ENCODE measurements around the gene RPS2.

The RPS2 gene

DNA sequence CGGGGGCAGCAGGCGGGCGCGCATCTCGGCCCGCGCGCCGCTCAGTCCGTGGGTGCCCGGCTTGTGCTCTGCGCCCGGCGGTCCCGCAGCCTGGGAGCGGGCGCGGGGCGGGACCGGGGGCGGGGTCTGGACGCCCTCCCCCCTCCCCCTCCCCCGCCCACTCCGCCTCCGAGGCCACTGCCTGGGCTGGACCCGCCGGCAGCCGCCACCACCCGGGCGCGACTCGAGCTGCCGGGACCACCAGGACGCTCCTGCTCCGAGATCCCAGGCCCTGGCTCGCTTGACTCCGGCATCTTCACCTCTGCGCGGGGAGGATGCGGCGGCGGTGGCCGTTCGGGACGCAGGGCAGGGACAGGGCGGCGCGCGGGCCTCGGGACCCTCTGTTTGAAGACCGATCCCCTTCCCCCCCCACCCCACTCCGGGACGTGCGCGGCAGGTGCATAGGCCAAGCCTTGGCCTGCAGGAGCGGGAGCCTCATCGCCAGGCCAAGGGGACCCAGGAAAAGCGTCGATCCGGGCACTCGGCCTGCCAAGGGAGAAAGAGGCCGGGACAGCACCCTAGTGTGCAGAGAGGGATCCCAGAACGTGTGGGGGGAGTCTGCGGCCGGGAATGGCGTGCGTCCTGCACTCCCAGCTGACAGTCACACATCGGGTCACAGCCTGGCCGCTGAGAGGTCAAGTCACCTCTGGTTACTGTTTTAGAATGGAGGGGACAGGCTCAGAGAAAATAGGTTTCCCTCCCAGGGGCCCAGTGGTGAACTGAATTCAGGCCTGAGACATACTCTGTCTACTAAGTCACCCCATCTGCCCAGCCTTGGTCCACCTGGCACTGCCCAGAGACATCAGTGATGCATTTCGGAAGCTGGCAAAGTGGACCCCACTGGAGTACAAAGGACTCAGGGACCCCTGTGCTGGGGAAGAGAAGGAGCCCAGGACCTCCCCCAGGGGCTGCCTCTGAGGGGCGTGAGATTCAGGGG is 46.0 kb downstream of the RPS2 start, which contains the start of gene HS3ST6:
Gene HS3ST6 (minus strand): TSS at position 65 of the 976 bp plus-strand sequence. CDS start 92 bp downstream, outside the sequence.
- DNase-seq, result no peak

DNA sequence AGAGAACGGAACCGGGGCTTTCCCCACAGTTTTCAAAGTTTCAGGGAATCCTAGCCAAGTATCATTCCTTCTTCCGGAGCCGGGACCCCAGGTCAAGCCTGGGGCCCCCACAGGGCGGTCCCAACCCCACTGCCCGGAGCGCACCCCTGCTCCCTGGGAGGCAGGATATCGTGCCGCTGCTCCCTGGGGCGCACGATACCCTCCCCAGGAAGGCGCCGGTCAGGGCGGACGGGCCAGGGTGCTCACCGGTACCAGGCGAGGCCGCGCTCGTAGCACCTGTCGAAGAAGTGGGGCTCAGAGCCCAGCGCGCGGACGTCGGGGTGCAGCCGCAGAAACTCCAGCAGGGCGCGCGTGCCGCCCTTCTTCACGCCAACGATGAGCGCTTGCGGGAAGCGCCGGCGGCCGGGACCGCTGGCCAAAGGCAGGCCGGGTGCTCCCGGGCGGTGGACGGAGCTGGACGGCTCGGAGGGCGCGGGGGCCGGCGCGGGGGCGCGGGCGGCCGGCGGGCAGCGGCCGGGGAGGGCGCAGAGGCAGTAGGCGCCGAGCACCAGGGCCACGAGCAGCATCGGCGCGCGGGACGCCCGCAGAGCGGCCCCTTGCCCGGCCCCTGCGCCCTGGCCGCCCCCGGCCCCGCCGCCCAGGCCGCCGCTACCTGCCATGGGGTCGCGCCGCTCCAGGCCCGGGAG is 46.8 kb downstream of the RPS2 start:
- no peak for DNase-seq

DNA sequence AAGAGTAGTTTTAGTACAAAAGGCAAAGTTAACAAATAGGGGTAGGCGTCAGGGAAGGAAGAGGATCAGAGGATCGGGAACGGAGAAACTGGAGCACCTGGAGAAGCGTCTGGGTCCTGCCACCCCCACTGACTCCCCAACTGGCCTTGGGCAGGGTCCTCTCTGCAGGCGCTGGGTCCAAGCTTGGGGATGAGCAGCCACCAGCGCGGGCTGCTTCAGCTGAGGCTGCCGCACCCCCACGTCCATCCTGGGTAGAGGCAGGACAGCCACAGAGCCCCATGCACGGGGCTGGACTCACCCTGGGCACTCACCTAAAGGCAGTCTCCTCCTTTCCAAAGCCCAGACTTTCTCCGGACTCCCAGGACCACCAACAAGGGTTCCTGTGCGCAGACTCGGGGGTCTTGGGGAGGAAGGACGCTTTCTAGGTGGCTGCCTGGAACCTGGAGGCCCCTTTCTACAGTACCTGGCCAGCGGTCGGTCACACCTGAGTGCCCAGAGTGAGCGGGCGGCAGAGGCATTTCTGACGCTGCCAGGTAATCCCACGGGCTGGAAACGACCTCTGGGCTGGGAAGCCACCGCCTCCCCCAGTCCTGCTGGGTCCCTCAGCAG is 47.5 kb downstream of the RPS2 start:
- DNase-seq, result no peak

DNA sequence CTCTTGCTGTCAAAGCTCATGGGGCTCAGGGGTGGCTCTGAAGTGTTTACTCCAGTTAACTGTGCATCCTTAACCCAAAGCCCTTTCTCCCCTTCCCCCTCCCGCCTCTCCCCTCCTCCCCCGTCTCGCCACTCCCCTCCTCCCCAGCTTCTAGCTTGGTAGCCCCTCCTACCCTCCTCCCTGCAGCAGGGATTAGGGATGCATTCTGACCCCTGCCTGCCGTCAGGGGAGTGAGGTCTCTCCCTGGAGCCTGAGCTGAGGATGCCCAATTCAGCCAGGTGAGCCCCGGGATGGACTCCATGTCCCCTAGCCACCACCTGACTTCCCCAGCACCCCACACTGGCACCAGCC is 48.0 kb downstream of the RPS2 start:
- DNase-seq, result no peak

DNA sequence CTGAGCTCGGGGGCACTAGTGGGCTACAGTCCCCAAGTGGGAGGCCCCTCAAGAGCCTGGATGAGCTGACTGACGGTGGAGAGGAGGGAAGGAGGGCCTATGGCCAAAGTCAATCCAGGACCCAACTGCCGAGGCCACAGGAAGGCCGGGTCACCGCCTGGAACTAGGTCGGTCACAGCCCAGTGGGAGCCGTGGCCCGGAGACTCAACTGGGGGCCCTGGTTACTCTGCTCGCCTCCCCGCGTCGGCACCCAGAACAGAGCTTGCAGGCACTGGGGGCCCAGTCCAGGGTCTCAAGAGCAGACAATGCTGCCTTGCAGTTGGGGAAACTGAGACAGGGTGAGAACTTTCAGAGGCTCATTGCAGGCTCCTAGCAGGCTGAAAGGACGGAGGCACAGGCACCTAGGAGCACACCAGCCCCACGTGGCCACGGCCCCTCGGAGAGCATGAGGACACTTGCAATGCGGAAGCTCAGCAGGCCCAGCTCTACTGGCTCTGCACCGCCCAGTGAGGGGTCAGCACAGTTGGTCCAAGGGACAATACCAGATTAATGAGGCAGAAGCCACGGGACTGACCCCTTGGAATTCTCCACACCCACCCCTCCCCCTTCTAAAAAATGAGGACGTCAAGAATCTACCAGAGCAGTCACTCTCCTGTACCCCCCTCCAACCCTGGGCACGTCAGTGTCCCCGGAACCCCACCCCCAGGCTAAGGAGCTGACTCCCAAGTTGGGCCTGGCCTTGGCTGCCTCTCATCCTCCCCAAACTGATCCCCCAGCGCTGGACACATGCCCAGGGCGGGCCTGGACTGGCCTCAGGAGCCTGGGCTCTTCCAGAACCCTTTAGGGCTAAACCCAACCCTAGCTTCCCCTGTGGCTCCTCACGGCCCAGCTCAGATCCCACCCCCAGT is 48.6 kb downstream of the RPS2 start:
- DNase-seq, result no peak

DNA sequence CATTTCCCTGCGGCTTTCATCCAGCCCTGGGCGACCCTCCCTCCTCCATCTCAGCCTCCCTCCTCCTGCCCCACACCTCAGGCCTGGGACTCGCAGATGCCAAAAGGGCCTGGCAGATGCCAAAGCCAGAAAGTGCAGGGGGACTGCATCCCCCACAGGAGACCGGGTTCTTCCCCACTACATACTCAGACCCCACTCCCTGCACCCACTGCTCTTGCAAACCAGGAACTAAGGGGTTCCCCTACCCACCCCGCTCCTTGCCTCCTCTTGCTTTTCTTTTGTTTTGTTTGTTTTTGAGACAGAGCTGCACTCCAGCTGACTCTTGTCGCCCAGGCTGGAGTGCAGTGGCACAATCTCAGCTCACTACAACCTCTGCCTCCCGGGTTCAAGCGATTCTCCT is 49.6 kb downstream of the RPS2 start:
- DNase-seq, result no peak

DNA sequence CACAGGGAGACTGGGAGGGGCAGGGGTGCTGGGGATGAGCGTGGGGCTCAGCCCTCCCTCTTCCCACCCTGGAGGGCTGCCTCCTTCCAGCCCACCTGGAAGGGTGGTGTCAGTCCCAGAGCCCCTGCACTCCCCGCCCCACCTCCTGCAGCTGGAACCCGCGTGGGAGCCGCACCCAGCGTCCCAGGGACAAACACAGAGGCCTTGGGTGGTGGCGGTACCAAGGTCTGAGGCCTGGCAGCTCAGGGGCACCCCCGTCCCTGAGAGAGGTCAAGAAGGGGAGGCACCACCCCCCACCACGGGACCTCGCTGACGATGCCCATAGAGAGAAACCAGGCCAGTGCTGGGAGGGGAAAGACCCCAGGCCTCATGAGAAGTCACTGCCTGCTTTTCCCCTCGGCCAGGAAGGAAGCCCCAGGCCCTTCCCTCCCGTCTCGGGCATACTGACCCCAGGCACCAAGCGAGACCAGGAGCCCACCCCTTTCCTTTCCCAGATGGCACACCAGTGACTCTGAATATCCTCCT is 50.5 kb downstream of the RPS2 start:
- DNase-seq, result no peak

DNA sequence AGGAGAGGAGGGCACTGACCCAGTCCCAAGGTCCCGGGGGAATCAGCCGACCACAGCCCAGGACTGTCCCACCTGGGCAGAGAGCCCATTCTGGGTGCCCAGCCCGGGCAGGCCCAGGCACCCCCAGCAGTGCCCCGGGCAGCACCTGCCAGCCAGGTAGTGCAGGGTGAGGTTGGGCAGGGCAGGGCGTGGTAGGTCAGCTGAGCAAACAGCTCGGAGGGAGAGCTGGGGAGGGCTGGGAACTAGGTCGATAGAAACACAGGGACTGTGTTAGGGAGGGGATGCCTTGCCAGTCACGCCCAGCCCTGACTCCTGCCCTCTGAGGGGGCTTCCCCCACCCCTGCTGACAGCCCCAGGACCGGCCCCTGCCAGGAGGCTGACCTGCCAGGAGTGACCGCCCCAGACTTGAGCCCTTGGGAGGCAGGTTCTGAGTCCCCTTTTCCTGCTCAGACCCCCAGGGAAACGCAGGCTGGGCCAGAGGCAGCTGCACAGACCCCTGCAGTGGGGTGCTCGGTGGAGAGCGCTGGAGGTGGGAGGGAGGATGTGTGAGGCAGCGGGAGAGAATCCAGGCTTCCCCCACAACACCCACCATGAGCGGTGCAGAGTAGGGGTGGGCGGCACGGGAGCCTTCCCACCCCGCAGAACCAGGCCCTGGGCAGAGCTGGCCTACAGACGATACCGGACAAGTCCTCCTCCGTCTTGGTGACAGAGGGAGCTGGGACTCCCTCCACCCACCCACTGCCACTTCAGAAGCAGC is 51.1 kb downstream of the RPS2 start:
- DNase-seq, result peak; percentile 47 to 67

DNA sequence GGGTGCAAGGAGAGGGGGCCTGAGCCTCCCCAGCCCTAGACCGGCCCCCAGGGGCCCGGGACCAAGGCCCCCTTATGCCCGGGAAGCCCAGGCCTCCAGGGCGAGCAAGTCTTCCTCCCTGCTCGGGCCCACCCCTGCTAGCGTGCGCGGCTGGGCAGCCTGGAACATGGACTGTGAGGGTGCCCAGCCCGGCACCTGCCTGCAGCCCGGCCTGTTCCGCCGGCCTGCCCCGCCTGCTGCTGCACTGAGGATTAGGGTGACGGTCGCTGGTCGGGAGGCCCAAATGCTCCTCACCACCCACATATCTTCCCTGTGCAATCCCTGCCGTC is 52.4 kb downstream of the RPS2 start:
- DNase-seq, result no peak

All from SHP77 (cell line).